PC-9 (cell line): ENCODE data around the gene GID8. TPM values are rescaled to one million over a fixed set of nuclear protein-coding genes. Genes with fewer than 3 reads are reported as not detected.

ENCODE experiments used
- BruUV-seq: library from RNA; stranded (reverse); fragments of 400-500 nt; replicated peaks from 2 replicates; lab custom pipeline; 2021; lab: Mats Ljungman, UMichigan
- CTCF ChIA-PET: fragments of 300-600 bp; sonication (Branson Sonifier 250); formaldehyde crosslinking; loops from one replicate; lab custom pipeline; 2022; ENCODE audit warnings: antibody characterized with exemption; lab: Charles Lee
- POLR2A ChIA-PET: fragments of 300-600 bp; sonication (Branson Sonifier 250); formaldehyde crosslinking; loops from one replicate; lab custom pipeline; 2022; ENCODE audit warnings: antibody characterized with exemption; ENCODE audit not compliant: unreplicated experiment; lab: Charles Lee
- DNase-seq, 2 experiments: peaks; one replicate each; pipeline versions ENCODE4 v3.0.0 to v3.0.0-alpha.2; 2015 to 2022; ENCODE audit warnings: mixed read lengths in 1 of 2
- H2AFZ ChIP-seq: fragments of 200-600 bp; sonication (generic); 2 replicates; pipeline ENCODE4 v1.8.1; 2017; ENCODE audit warnings: antibody characterized with exemption
- H3F3A ChIP-seq: fragments of 200-600 bp; sonication (generic); 2 replicates; pipeline ENCODE4 v1.8.1; 2017; ENCODE audit warnings: antibody characterized with exemption, mild to moderate bottlenecking, low read depth; ENCODE audit not compliant: insufficient read depth
- H3K27ac ChIP-seq: fragments of 200-600 bp; sonication (generic); 2 replicates; pipeline ENCODE4 v1.6.1; 2016; ENCODE audit warnings: mixed run types
- H3K27me3 ChIP-seq: fragments of 200-600 bp; sonication (generic); 2 replicates; pipeline ENCODE4 v1.6.1; 2016; ENCODE audit warnings: low read depth, mixed run types; ENCODE audit not compliant: insufficient read depth
- H3K36me3 ChIP-seq: fragments of 200-600 bp; sonication (generic); 2 replicates; pipeline ENCODE4 v1.6.1; 2016; ENCODE audit warnings: low read depth, mixed run types
- H3K4me1 ChIP-seq: fragments of 200-600 bp; sonication (generic); replicated peaks from 2 replicates; pipeline ENCODE4 v1.6.1; 2016; ENCODE audit warnings: mixed run types; ENCODE audit not compliant: insufficient read depth
- H3K4me2 ChIP-seq: fragments of 200-600 bp; sonication (generic); 2 replicates; pipeline ENCODE4 v1.6.1; 2017; ENCODE audit warnings: mixed run types
- H3K4me3 ChIP-seq: fragments of 200-600 bp; sonication (generic); 2 replicates; pipeline ENCODE4 v1.6.1; 2016; ENCODE audit warnings: mixed run types
- H3K79me2 ChIP-seq: fragments of 200-600 bp; sonication (generic); 2 replicates; pipeline ENCODE4 v1.6.1; 2017; ENCODE audit warnings: low read depth, mixed run types
- H3K9me2 ChIP-seq: fragments of 200-600 bp; sonication (generic); 2 replicates; pipeline ENCODE4 v1.8.1; 2017; ENCODE audit warnings: mild to moderate bottlenecking; ENCODE audit not compliant: insufficient read depth
- H3K9me3 ChIP-seq: fragments of 200-600 bp; sonication (generic); 2 replicates; pipeline ENCODE4 v1.8.1; 2016; ENCODE audit warnings: low read depth; ENCODE audit not compliant: insufficient read depth
- H4K20me1 ChIP-seq: fragments of 200-600 bp; sonication (generic); 2 replicates; pipeline ENCODE4 v1.8.1; 2017; ENCODE audit not compliant: insufficient read depth
- CTCF ChIP-seq: fragments of 200-600 bp; sonication (generic); conservative IDR thresholded peaks from 2 replicates; pipeline ENCODE4 v1.6.1; 2017; ENCODE audit warnings: mixed run types, antibody characterized with exemption, mild to moderate bottlenecking, moderate library complexity
- EZH2 ChIP-seq: fragments of 200-600 bp; sonication (generic); IDR thresholded peaks from 2 replicates; pipeline ENCODE4 v1.8.0; 2017; ENCODE audit warnings: antibody characterized with exemption, low read depth
- intact Hi-C: fragments of 100-400 bp; cut with micrococcal nuclease; formaldehyde crosslinking; loops from one replicate; pipeline ENCODE4 v1.10.0; 2022; ENCODE audit not compliant: unreplicated experiment
- total RNA-seq: library from RNA; stranded (reverse); gene quantifications from 2 replicates; pipeline ENCODE4 v1.2.3, GENCODE V29; 2021

GID8 gene
- total RNA-seq, 1 experiment from 2014 or later, result 45.7 TPM

GRCh38 chr20:62967628-62968351 lies 29.8 kb downstream of the GID8 start:
- H2AFZ ChIP-seq, result no peak overlapping the region
- H3K27me3 ChIP-seq, result peaks cover 96% of the 10 kb centered on the region
- H3K4me3 ChIP-seq, result no peak overlapping the region
- no peak overlapping the region for H3K4me2 ChIP-seq
- H3K9me2 ChIP-seq, result no peaks in the 10 kb centered on the region
- TF ChIP-seq EZH2 (no peak), CTCF (no peak)
- H4K20me1 ChIP-seq, result peaks cover 7% of the 10 kb centered on the region
- no peaks in the 10 kb centered on the region for H3K79me2 ChIP-seq
- POLR2A ChIA-PET, result interaction anchor here (0.6 kb wide), 1 partner anchor 37 kb away, joined by 6 read pairs; no protein-coding TSS in a partner anchor
- H3K4me1 ChIP-seq, result 0 out of 2 replicates have a peak, but pooled peaks cover 3% of the 10 kb centered on the region
- intact Hi-C loops, result no loop called here
- H3K9me3 ChIP-seq, result no peaks in the 10 kb centered on the region
- H3K27ac ChIP-seq, result no peak overlapping the region
- no peaks in the 10 kb centered on the region for H3F3A ChIP-seq
- no peaks in the 10 kb centered on the region for H3K36me3 ChIP-seq
- DNase-seq, result no peak
- CTCF ChIA-PET, result interaction anchor here (0.7 kb wide), 1 partner anchor 18 kb away, joined by 9 read pairs; no protein-coding TSS in a partner anchor
- BruUV-seq, result no TSS peak

GRCh38 chr20:62968378-62969178 lies 30.6 kb downstream of the GID8 start:
- DNase-seq, result no peak
- Histone ChIP-seq H3K79me2 (no peaks in the 10 kb centered on the region), H4K20me1 (peaks cover 7% of the 10 kb centered on the region), H3K4me3 (no peak overlapping the region), H3K9me2 (no peaks in the 10 kb centered on the region), H3K4me1 (0 out of 2 replicates have a peak, but pooled peaks cover 3% of the 10 kb centered on the region), H3K36me3 (no peaks in the 10 kb centered on the region), H3K4me2 (no peak overlapping the region), H3K9me3 (no peaks in the 10 kb centered on the region), H3F3A (no peaks in the 10 kb centered on the region), H3K27ac (no peak overlapping the region), H3K27me3 (peaks cover 95% of the 10 kb centered on the region), H2AFZ (no peak overlapping the region)
- ChIA-PET CTCF (no interaction called here), POLR2A (no interaction called here)
- intact Hi-C loops, result no loop called here
- BruUV-seq, result no TSS peak
- TF ChIP-seq EZH2 (no peak), CTCF (no peak)

- CTCF ChIA-PET, result no interaction called here
- H2AFZ ChIP-seq, result no peak overlapping the region
- H3K4me2 ChIP-seq, result no peak overlapping the region
- 0 out of 2 replicates have a peak, but pooled peaks cover 3% of the 10 kb centered on the region for H3K4me1 ChIP-seq
- TF ChIP-seq CTCF, result no peak
- TF ChIP-seq EZH2, result no peak; the same call in 1 of the 2 replicates
- H3K9me2 ChIP-seq, result no peaks in the 10 kb centered on the region
- H3K9me3 ChIP-seq, result no peaks in the 10 kb centered on the region
- no peaks in the 10 kb centered on the region for H3F3A ChIP-seq
- peaks cover 93% of the 10 kb centered on the region for H3K27me3 ChIP-seq
- peaks cover 7% of the 10 kb centered on the region for H4K20me1 ChIP-seq
- BruUV-seq, result no TSS peak
- H3K27ac ChIP-seq, result no peak overlapping the region
- H3K36me3 ChIP-seq, result no peaks in the 10 kb centered on the region
- intact Hi-C loops, result no loop called here
- no peak for DNase-seq
- H3K79me2 ChIP-seq, result no peaks in the 10 kb centered on the region
- POLR2A ChIA-PET, result no interaction called here
- H3K4me3 ChIP-seq, result no peak overlapping the region
Measured at GRCh38 chr20:62969179-62969760, 31.3 kb downstream of the GID8 start.
